ENCODE data around the gene C17orf107. TPM values are rescaled to one million over a fixed set of nuclear protein-coding genes. Genes with fewer than 3 reads are reported as not detected.

The C17orf107 gene
- total and polyA plus RNA-seq, 2 of the 13 experiments (the other 11 are each of a cell fraction or from before 2014, with no cell fraction given) = 0.20 to 0.59 TPM

GRCh38 chr17:4947411-4948165 lies 48.3 kb downstream of the C17orf107 start (continued):
- TF ChIP-seq, protein P1, sequence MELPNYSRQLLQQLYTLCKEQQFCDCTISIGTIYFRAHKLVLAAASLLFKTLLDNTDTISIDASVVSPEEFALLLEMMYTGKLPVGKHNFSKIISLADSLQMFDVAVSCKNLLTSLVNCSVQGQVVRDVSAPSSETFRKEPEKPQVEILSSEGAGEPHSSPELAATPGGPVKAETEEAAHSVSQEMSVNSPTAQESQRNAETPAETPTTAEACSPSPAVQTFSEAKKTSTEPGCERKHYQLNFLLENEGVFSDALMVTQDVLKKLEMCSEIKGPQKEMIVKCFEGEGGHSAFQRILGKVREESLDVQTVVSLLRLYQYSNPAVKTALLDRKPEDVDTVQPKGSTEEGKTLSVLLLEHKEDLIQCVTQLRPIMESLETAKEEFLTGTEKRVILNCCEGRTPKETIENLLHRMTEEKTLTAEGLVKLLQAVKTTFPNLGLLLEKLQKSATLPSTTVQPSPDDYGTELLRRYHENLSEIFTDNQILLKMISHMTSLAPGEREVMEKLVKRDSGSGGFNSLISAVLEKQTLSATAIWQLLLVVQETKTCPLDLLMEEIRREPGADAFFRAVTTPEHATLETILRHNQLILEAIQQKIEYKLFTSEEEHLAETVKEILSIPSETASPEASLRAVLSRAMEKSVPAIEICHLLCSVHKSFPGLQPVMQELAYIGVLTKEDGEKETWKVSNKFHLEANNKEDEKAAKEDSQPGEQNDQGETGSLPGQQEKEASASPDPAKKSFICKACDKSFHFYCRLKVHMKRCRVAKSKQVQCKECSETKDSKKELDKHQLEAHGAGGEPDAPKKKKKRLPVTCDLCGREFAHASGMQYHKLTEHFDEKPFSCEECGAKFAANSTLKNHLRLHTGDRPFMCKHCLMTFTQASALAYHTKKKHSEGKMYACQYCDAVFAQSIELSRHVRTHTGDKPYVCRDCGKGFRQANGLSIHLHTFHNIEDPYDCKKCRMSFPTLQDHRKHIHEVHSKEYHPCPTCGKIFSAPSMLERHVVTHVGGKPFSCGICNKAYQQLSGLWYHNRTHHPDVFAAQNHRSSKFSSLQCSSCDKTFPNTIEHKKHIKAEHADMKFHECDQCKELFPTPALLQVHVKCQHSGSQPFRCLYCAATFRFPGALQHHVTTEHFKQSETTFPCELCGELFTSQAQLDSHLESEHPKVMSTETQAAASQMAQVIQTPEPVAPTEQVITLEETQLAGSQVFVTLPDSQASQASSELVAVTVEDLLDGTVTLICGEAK (IDR thresholded peaks at IDR 0.05) = no peak
- TF ChIP-seq, protein P1 (CRISPR knock-in tag; IDR thresholded peaks at IDR 0.05) = 0 out of 2 replicates have a peak, but pooled peaks have one; percentile 5
- no peak for TF ChIP-seq TBP (CRISPR knock-in tag; IDR thresholded peaks at IDR 0.05)
- TF ChIP-seq ZNF878 (CRISPR knock-in tag; IDR thresholded peaks at IDR 0.05) = no peak
- TF ChIP-seq, protein P2, sequence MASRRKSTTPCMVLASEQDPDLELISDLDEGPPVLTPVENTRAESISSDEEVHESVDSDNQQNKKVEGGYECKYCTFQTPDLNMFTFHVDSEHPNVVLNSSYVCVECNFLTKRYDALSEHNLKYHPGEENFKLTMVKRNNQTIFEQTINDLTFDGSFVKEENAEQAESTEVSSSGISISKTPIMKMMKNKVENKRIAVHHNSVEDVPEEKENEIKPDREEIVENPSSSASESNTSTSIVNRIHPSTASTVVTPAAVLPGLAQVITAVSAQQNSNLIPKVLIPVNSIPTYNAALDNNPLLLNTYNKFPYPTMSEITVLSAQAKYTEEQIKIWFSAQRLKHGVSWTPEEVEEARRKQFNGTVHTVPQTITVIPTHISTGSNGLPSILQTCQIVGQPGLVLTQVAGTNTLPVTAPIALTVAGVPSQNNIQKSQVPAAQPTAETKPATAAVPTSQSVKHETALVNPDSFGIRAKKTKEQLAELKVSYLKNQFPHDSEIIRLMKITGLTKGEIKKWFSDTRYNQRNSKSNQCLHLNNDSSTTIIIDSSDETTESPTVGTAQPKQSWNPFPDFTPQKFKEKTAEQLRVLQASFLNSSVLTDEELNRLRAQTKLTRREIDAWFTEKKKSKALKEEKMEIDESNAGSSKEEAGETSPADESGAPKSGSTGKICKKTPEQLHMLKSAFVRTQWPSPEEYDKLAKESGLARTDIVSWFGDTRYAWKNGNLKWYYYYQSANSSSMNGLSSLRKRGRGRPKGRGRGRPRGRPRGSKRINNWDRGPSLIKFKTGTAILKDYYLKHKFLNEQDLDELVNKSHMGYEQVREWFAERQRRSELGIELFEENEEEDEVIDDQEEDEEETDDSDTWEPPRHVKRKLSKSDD (CRISPR knock-in tag; IDR thresholded peaks at IDR 0.05; ENCODE audit: low read depth) = no peak
- TF ChIP-seq SPEN (CRISPR knock-in tag; IDR thresholded peaks at IDR 0.05; ENCODE audit: low read depth) = peak; percentile 38; the same call in 1 of the 2 replicates
- peak; percentile 78 for TF ChIP-seq ZNF687 (CRISPR knock-in tag; IDR thresholded peaks at IDR 0.05)
- TF ChIP-seq NRL (CRISPR knock-in tag; IDR thresholded peaks at IDR 0.05; ENCODE audit: borderline replicate concordance) = peak; percentile 62; the same call in 1 of the 2 replicates

All from HepG2 (cell line).